Peyer's patch (tissue), 4 donors: ENCODE measurements around the gene CAPS. TPM values are rescaled to one million over a fixed set of nuclear protein-coding genes. Genes with fewer than 3 reads are reported as not detected.

Source experiments
- DNase-seq, 3 donors: peaks; one replicate each; pipeline ENCODE4 v3.0.0-alpha.2; 2017 to 2019
- H3K27ac ChIP-seq, 4 donors: fragments of 200-600 bp; sonication (generic); one replicate each; pipeline ENCODE4 v1.5.1; 2016 to 2019
- H3K27me3 ChIP-seq, 2 donors: fragments of 200-600 bp; sonication (generic); one replicate each; pipeline ENCODE4 v1.5.1; 2019
- H3K36me3 ChIP-seq, 3 donors: fragments of 200-600 bp; sonication (generic); one replicate each; pipeline ENCODE4 v1.5.1; 2016 to 2019
- H3K4me1 ChIP-seq, 4 donors: fragments of 200-600 bp; sonication (generic); one replicate each; pipeline ENCODE4 v1.5.1; 2016 to 2019
- H3K4me3 ChIP-seq, 4 donors: fragments of 200-600 bp; sonication (generic); 1 replicate in 3 of 4; 2 replicates in 1 of 4; pipeline ENCODE4 v1.5.1; 2016 to 2019; ENCODE audit warnings: mild to moderate bottlenecking in 1 of 4
- H3K9me3 ChIP-seq, 4 donors: fragments of 200-600 bp; sonication (generic); one replicate each; pipeline ENCODE4 v1.5.1; 2016 to 2019; ENCODE audit warnings: mild to moderate bottlenecking in 1 of 4
- CTCF ChIP-seq, 6 experiments: fragments of 450-650 bp in 4 of 6; fragments of 200-600 bp in 2 of 6; sonication (generic) in 1 of 6; IDR thresholded peaks; one replicate each; pipeline ENCODE4 v1.5.1; 2017 to 2019; ENCODE audit warnings: antibody characterized with exemption in 6 of 6, mild to moderate bottlenecking in 3 of 6, moderate library complexity in 1 of 6
- POLR2A ChIP-seq, 2 donors: fragments of 450-650 bp; IDR thresholded peaks; one replicate each; pipeline ENCODE4 v1.5.1; 2017; ENCODE audit warnings: antibody characterized with exemption in 2 of 2, mild to moderate bottlenecking in 2 of 2, moderate library complexity in 2 of 2
- total RNA-seq, 4 donors: library from RNA; depleted of rRNA; stranded (reverse); fragments of >200 nt; gene quantifications; one replicate each; pipeline ENCODE4 v1.1.0, GENCODE V29; 2016

Gene CAPS
- total RNA-seq, 4 donors from 2014 or later: 9.5 to 44.6 (median 24.4) TPM

- Histone ChIP-seq H3K4me1 (peaks cover 0 to 14% (median under 1%) of the 10 kb centered on the region in 4 donors), H3K36me3 (peaks cover 0 to 79% (median 0%) of the 10 kb centered on the region in 3 donors), H3K4me3 (no peak overlapping the region), H3K27ac (no peak overlapping the region), H3K9me3 (no peaks in the 10 kb centered on the region), H3K27me3 (no peaks in the 10 kb centered on the region)
- DNase-seq: no peak
- TF ChIP-seq CTCF (IDR thresholded peaks at IDR 0.05): no peak
Measured at GRCh38 chr19:5931251-5931650, 17.2 kb downstream of the CAPS start.

- no peak overlapping the region for H3K4me3 ChIP-seq
- peaks cover 0 to 76% (median 0%) of the 10 kb centered on the region in 3 donors for H3K36me3 ChIP-seq
- DNase-seq: no peak
- no peaks in the 10 kb centered on the region for H3K9me3 ChIP-seq
- peaks cover 0 to 11% (median 0%) of the 10 kb centered on the region in 4 donors for H3K4me1 ChIP-seq
- H3K27ac ChIP-seq: peak overlapping the region in 1 of 4 donors; percentile 22
- no peaks in the 10 kb centered on the region for H3K27me3 ChIP-seq
- no peak for TF ChIP-seq POLR2A (IDR thresholded peaks at IDR 0.05)
- no peak for TF ChIP-seq CTCF (IDR thresholded peaks at IDR 0.05)
Measured at GRCh38 chr19:5932146-5932545, 18.1 kb downstream of the CAPS start.

- H3K36me3 ChIP-seq: peaks cover 0 to 75% (median 0%) of the 10 kb centered on the region in 3 donors
- TF ChIP-seq CTCF (IDR thresholded peaks at IDR 0.05) (no peak), POLR2A (IDR thresholded peaks at IDR 0.05) (no peak)
- no peak for DNase-seq
- peaks cover 0 to 8% (median 0%) of the 10 kb centered on the region in 4 donors for H3K4me1 ChIP-seq
- no peak overlapping the region for H3K4me3 ChIP-seq
- H3K27ac ChIP-seq: peak overlapping the region in 1 of 4 donors; percentile 62
- no peaks in the 10 kb centered on the region for H3K9me3 ChIP-seq
- H3K27me3 ChIP-seq: no peaks in the 10 kb centered on the region
Measured at GRCh38 chr19:5932609-5933262, 18.7 kb downstream of the CAPS start.

GRCh38 chr19:5933391-5934068 is 19.5 kb downstream of the CAPS start:
- Histone ChIP-seq H3K27me3 (no peaks in the 10 kb centered on the region), H3K36me3 (peaks cover 0 to 68% (median 0%) of the 10 kb centered on the region in 3 donors), H3K4me3 (no peak overlapping the region), H3K9me3 (no peaks in the 10 kb centered on the region), H3K4me1 (peaks cover 0 to 8% (median 0%) of the 10 kb centered on the region in 4 donors), H3K27ac (peak overlapping the region in 1 of 4 donors; percentile 62)
- TF ChIP-seq POLR2A (IDR thresholded peaks at IDR 0.05) (no peak), CTCF (IDR thresholded peaks at IDR 0.05) (no peak)
- DNase-seq: no peak

GRCh38 chr19:5934069-5934401 is 20.0 kb downstream of the CAPS start:
- TF ChIP-seq CTCF (IDR thresholded peaks at IDR 0.05) (no peak), POLR2A (IDR thresholded peaks at IDR 0.05) (no peak)
- no peak for DNase-seq
- no peaks in the 10 kb centered on the region for H3K27me3 ChIP-seq
- peak overlapping the region in 1 of 4 donors; percentile 62 for H3K27ac ChIP-seq
- no peaks in the 10 kb centered on the region for H3K9me3 ChIP-seq
- no peak overlapping the region for H3K4me3 ChIP-seq
- H3K4me1 ChIP-seq: peaks cover 0 to 8% (median 0%) of the 10 kb centered on the region in 4 donors
- H3K36me3 ChIP-seq: peaks cover 0 to 68% (median 0%) of the 10 kb centered on the region in 3 donors
